Muscle of back (tissue), 11 donors: ENCODE measurements around the gene TMEM63B. TPM values are rescaled to one million over a fixed set of nuclear protein-coding genes. Genes with fewer than 3 reads are reported as not detected.
"Not testable (repeated sequence)": the region's sequence is repeated elsewhere in the genome, so short reads cannot be mapped to it uniquely, and the experiment has no call there.

Experiments used
- DNase-seq, 3 donors: peaks; one replicate each; pipeline versions ENCODE4 v3.0.0 to v3.0.0-alpha.2; 2013
- polyA plus RNA-seq, 10 donors: library from polyadenylated mRNA; unstranded; fragments of 120-200 nt; gene quantifications; one replicate each; pipeline ENCODE4 v1.2.1, GENCODE V29; 2013; ENCODE audit not compliant: insufficient read length in 10 of 10

TMEM63B gene
- polyA plus RNA-seq, 10 donors: 14.2 to 20.5 (median 16.8) TPM

GRCh38 chr6:44094403-44095242 lies 32.7 kb upstream of the TMEM63B start:
- no peak for DNase-seq

GRCh38 chr6:44095243-44095623 lies 32.1 kb upstream of the TMEM63B start:
- not testable (repeated sequence) for DNase-seq

GRCh38 chr6:44096612-44097011 lies 30.7 kb upstream of the TMEM63B start:
- DNase-seq: peak in 2 of 3 donors; percentile 75 to 81

GRCh38 chr6:44097782-44098317 lies 29.5 kb upstream of the TMEM63B start:
- DNase-seq: no peak

GRCh38 chr6:44099192-44099591 lies 28.2 kb upstream of the TMEM63B start:
- DNase-seq: no peak

- DNase-seq: no peak
These were observed 27.2 kb upstream of the TMEM63B start for GRCh38 chr6:44100088-44100550.

GRCh38 chr6:44101832-44102231 lies 25.5 kb upstream of the TMEM63B start:
- DNase-seq: no peak

GRCh38 chr6:44102527-44102926 lies 24.8 kb upstream of the TMEM63B start:
- no peak for DNase-seq

GRCh38 chr6:44104481-44105021 lies 22.8 kb upstream of the TMEM63B start:
- peak in 2 of 3 donors; percentile 47 to 67 for DNase-seq

- DNase-seq: no peak
These were observed 22.2 kb upstream of the TMEM63B start for GRCh38 chr6:44105146-44105545.

- DNase-seq: no peak
These were observed 21.2 kb upstream of the TMEM63B start for GRCh38 chr6:44105993-44106740.

GRCh38 chr6:44107017-44107416 lies 20.3 kb upstream of the TMEM63B start:
- no peak for DNase-seq

- DNase-seq: no peak
These were observed 18.9 kb upstream of the TMEM63B start for GRCh38 chr6:44108471-44108870.

GRCh38 chr6:44109212-44109611 lies 18.1 kb upstream of the TMEM63B start:
- DNase-seq: no peak

- no peak for DNase-seq
These were observed 17.2 kb upstream of the TMEM63B start for GRCh38 chr6:44110005-44110676.

- DNase-seq: no peak
These were observed 16.4 kb upstream of the TMEM63B start for GRCh38 chr6:44110966-44111365.

- no peak for DNase-seq
These were observed 15.6 kb upstream of the TMEM63B start for GRCh38 chr6:44111434-44112417.

- no peak for DNase-seq
These were observed 13.9 kb upstream of the TMEM63B start for GRCh38 chr6:44113414-44113813.

GRCh38 chr6:44115866-44116265 lies 11.5 kb upstream of the TMEM63B start:
- no peak for DNase-seq

GRCh38 chr6:44116641-44117382 lies 10.5 kb upstream of the TMEM63B start:
- peak in 2 of 3 donors; percentile 29 to 71 for DNase-seq
